ENCODE results near the gene TMEM52.
A peak's percentile ranks its signal among the peaks of the same experiment; 100 is the strongest.

The TMEM52 gene

GRCh38 chr1:1914101-1914970, 4.7 kb downstream of the TMEM52 start:
- DNase-seq: no peak

- DNase-seq: no peak
Measured at GRCh38 chr1:1911350-1912041, 7.6 kb downstream of the TMEM52 start.

GRCh38 chr1:1910651-1911331, 8.3 kb downstream of the TMEM52 start:
- no peak for DNase-seq

GRCh38 chr1:1910033-1910465, 9.0 kb downstream of the TMEM52 start:
- no peak for DNase-seq

- no peak for DNase-seq
Measured at GRCh38 chr1:1908506-1908791, 10.6 kb downstream of the TMEM52 start.

- DNase-seq: no peak
Measured at GRCh38 chr1:1907098-1907736, 11.9 kb downstream of the TMEM52 start.

- DNase-seq: peak; percentile 15
Measured at GRCh38 chr1:1906185-1907097, 12.6 kb downstream of the TMEM52 start.

GRCh38 chr1:1903224-1903623, 15.9 kb downstream of the TMEM52 start:
- no peak for DNase-seq

GRCh38 chr1:1901641-1902294, 17.3 kb downstream of the TMEM52 start:
- no peak for DNase-seq

GRCh38 chr1:1900883-1901640, 18.0 kb downstream of the TMEM52 start:
- no peak for DNase-seq

- no peak for DNase-seq
Measured at GRCh38 chr1:1899967-1900327, 19.1 kb downstream of the TMEM52 start.

GRCh38 chr1:1899266-1899966, 19.7 kb downstream of the TMEM52 start:
- no peak for DNase-seq

GRCh38 chr1:1898246-1898933, 20.7 kb downstream of the TMEM52 start:
- DNase-seq: no peak

- no peak for DNase-seq
Measured at GRCh38 chr1:1895456-1896336, 23.4 kb downstream of the TMEM52 start.

- no peak for DNase-seq
Measured at GRCh38 chr1:1895060-1895418, 24.0 kb downstream of the TMEM52 start.

- DNase-seq: no peak
Measured at GRCh38 chr1:1894354-1895059, 24.6 kb downstream of the TMEM52 start.

GRCh38 chr1:1893997-1894353, 25.1 kb downstream of the TMEM52 start:
- no peak for DNase-seq

Data from NCI-H1417 treated with DMSO at 0.1 percent for 48 hours (cell line).